Natural killer cell treated with Interleukin-12 subunit alpha and Interleukin-12 subunit beta and Interleukin-15 and Interleukin-18, amount 100 ng/mL, for 72 hours (primary cell): Measurements from ENCODE around the gene SH3TC2. TPM values are rescaled to one million over a fixed set of nuclear protein-coding genes. Genes with fewer than 3 reads are reported as not detected.
A peak's percentile ranks its signal among the peaks of the same experiment; 100 is the strongest.

Experiments
- ATAC-seq, 2 donors: fragments of 150-1000 bp; cut with Tn5 transposase in 1 of 2; sonication (Bioruptor Pico), chemical (Tn5 transposase) in 1 of 2; 2 replicates each; pipeline ENCODE4 v1.10.0; 2021
- DNase-seq: peaks from one replicate; pipeline ENCODE4 v3.0.0; 2022; ENCODE audit warnings: low spot score
- H3K27ac Mint-ChIP-seq, 2 donors: 1 replicate in 1 of 2; 2 replicates in 1 of 2; pipeline ENCODE4 v1.8.0; 2022; ENCODE audit warnings: mixed read lengths in 2 of 2, mild to moderate bottlenecking in 1 of 2, moderate library complexity in 1 of 2
- H3K27me3 Mint-ChIP-seq, 2 donors: 1 replicate in 1 of 2; 2 replicates in 1 of 2; pipeline ENCODE4 v1.8.0; 2022; ENCODE audit warnings: mixed read lengths in 2 of 2
- H3K36me3 Mint-ChIP-seq: one replicate; pipeline ENCODE4 v1.8.0; 2022; ENCODE audit warnings: mixed read lengths
- H3K4me1 Mint-ChIP-seq, 2 donors: 1 replicate in 1 of 2; 2 replicates in 1 of 2; pipeline ENCODE4 v1.8.0; 2022; ENCODE audit warnings: low read depth in 2 of 2, mixed read lengths in 2 of 2, mild to moderate bottlenecking in 1 of 2
- H3K4me3 Mint-ChIP-seq: one replicate; pipeline ENCODE4 v1.8.0; 2022; ENCODE audit warnings: mixed read lengths
- H3K9me3 Mint-ChIP-seq: 2 replicates; pipeline ENCODE4 v1.8.0; 2022; ENCODE audit warnings: mixed read lengths
- total RNA-seq, 2 donors: library from RNA; stranded (reverse); gene quantifications; one replicate each; pipeline ENCODE4 v1.2.3, GENCODE V29; 2022

SH3TC2 gene
- total RNA-seq, 2 donors from 2014 or later = not detected

DNA sequence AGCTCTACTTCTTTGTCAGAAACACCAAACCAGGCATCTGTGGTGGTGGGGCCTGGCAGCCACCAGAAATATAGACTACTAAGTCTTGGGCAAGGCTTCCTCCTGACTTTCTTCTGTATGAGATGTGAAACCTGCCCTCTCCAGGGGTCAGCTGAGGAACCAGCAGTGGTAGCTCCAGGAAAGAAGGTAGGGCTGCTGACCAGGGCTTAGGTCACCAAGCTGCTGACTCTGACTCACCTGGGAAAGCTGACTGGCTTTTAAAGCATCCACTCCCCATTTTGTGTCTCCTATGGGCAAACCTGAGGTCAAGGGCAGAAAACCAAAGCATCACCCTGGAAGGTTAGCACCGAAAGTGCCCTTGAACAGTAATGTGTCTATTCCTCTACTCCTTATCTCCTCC is 10.4 kb upstream of the SH3TC2 start:
- Mint-ChIP-seq H3K27ac (no peak overlapping the region), H3K36me3 (peaks cover 7% of the 10 kb centered on the region), H3K4me1 (no peaks in the 10 kb centered on the region), H3K4me3 (no peak overlapping the region), H3K9me3 (peaks cover 5% of the 10 kb centered on the region), H3K27me3 (peaks cover 7 to 21% of the 10 kb centered on the region in 2 donors)
- ATAC-seq = no peak
- DNase-seq = no peak

DNA sequence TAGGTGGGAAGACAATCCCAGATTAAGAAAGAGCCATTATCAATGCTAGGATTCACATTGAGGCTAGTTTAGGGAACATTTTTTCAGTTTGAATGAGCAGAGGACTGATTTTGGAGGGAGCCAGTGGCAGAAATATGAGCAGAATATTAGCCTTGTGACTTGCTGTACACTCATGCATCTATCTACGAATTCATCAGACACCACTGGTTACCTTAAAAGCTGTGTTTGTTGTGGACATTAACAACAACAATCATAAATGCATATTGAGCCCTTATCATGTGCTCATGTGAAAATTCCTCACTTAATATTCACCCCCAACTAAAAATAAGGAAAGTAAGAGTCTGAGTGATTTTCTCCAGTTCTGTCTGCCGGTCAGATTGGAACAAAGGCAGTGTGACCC is 9.9 kb upstream of the SH3TC2 start:
- H3K27ac Mint-ChIP-seq = no peak overlapping the region
- peaks cover 5% of the 10 kb centered on the region for H3K9me3 Mint-ChIP-seq
- ATAC-seq = no peak
- peaks cover 7 to 21% of the 10 kb centered on the region in 2 donors for H3K27me3 Mint-ChIP-seq
- DNase-seq = no peak
- H3K4me1 Mint-ChIP-seq = no peaks in the 10 kb centered on the region
- H3K4me3 Mint-ChIP-seq = no peak overlapping the region
- peaks cover 7% of the 10 kb centered on the region for H3K36me3 Mint-ChIP-seq

DNA sequence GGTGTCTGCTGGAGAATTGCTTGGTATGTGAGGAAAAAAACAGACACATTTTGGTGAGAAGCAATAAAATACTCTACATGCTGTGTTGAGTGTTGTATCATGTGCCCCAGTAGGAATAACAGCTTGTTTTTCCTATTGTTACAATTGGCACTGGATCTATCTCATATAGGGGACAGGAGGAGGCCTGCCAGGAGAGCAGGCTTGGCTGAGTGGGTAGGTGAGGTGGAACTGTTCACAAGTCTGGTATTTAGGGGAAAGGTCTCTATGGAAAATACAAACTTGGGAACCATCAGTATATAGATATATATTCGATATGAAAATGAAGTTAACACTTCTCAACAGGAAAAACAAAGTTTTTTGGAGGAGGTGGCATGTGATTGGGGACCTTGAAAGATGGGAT is 9.5 kb upstream of the SH3TC2 start:
- H3K36me3 Mint-ChIP-seq = peaks cover 7% of the 10 kb centered on the region

DNA sequence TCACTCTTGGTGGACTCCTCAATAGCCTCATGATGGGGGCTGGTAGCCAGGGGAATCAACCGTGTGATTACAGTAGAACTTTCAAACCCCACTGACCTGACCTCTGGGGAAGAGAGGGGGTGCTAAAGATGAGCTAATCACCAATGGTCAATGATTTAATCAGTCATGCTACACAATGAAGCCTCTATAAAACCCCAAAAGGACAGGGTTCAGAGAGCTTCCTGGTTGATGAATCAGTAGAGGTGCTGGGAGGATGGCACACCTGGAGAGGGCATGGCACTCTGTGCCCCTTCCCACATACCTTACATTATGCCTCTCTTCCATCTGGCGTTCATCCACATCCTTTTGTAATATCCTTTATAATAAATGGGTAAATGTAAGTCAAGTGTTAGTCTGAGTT is 8.9 kb upstream of the SH3TC2 start:
- no peak for DNase-seq

More for the DNA sequence above, 9.5 kb upstream of the SH3TC2 start:
- Mint-ChIP-seq H3K4me3 (no peak overlapping the region), H3K9me3 (peaks cover 5% of the 10 kb centered on the region), H3K4me1 (no peaks in the 10 kb centered on the region), H3K27ac (no peak overlapping the region), H3K27me3 (peaks cover 7 to 21% of the 10 kb centered on the region in 2 donors)
- no peak for ATAC-seq
- no peak for DNase-seq

DNA sequence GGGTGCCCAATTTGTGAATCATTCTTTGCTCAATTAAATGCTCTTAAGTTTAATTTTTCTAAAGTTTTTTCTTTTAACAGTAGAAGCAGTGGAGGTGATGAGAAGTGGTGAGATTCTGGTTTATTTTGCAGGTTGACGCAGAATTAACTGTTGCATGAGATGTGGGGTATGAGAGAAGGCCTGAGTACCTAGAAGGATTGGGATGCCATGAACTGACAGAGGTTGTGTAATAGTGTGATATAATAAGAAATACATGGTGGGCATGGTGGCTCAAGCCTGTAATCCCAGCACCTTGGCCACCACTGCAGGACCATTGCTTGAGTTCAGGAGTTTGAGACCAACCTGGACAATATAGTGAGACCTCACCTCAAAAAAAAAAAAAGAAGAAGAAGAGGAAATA is 8.4 kb upstream of the SH3TC2 start:
- H3K4me1 Mint-ChIP-seq = no peaks in the 10 kb centered on the region
- peaks cover 6% of the 10 kb centered on the region for H3K36me3 Mint-ChIP-seq
- ATAC-seq (no peak), DNase-seq (no peak)
- H3K9me3 Mint-ChIP-seq = peaks cover 5% of the 10 kb centered on the region
- H3K27me3 Mint-ChIP-seq = peaks cover 7 to 19% of the 10 kb centered on the region in 2 donors
- no peak overlapping the region for H3K4me3 Mint-ChIP-seq
- H3K27ac Mint-ChIP-seq = no peak overlapping the region

More for the DNA sequence above, 8.9 kb upstream of the SH3TC2 start:
- Mint-ChIP-seq H3K4me3 (no peak overlapping the region), H3K36me3 (peaks cover 7% of the 10 kb centered on the region), H3K9me3 (peaks cover 5% of the 10 kb centered on the region), H3K4me1 (no peaks in the 10 kb centered on the region), H3K27me3 (peaks cover 7 to 21% of the 10 kb centered on the region in 2 donors), H3K27ac (no peak overlapping the region)
- no peak for ATAC-seq

DNA sequence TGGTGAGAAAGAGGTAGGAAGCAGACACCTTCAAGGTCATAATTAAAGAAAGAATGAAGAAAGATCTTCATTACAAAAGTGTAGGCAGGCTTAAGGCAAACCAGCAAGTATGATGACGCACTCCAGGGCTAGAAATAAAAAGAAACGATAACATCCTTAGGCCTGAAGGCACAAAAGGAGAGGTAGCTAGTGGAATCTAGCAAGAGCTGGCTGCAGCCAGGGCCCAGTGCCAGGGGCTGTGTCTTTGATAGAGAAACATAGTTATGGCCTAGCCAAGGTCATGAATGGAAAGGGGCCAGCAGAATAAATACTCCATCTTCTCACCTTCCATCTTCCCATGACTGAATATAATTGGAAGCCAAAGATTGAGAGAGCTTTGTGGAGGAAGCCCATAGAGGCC is 6.8 kb upstream of the SH3TC2 start:
- H3K27me3 Mint-ChIP-seq = peaks cover 3 to 13% of the 10 kb centered on the region in 2 donors
- no peaks in the 10 kb centered on the region for H3K9me3 Mint-ChIP-seq
- no peak overlapping the region for H3K4me3 Mint-ChIP-seq
- H3K4me1 Mint-ChIP-seq = no peaks in the 10 kb centered on the region
- H3K27ac Mint-ChIP-seq = no peak overlapping the region
- DNase-seq = no peak
- H3K36me3 Mint-ChIP-seq = no peaks in the 10 kb centered on the region
- ATAC-seq = no peak

DNA sequence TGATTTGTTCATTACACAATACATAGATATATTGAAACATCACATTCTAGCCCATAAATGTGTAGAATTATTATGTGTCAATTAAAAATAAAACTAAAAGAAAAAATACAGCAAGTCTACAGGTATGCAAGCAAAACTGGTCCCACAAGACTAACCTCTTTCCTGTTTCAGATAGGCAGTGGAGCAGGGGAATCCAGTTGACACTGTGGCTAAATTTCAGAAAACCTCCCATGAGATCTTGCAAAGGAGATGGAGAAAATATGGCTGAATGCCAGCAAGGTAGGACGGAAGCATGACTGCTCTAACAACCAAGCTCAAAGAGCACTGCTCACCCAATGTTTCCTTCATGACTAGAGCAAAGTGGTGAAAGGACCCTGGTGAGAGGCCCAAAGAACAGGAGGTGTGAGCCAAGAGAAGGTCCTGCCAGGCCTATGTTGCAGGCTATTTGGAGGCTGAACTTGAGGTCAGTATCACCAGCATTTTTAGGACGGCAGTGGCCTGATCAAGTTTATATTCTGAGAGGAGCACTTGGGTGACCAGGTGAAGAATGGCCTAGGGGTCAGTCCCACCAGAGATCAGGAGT is 1.1 kb upstream of the SH3TC2 start:
- H3K4me1 Mint-ChIP-seq = no peaks in the 10 kb centered on the region
- H3K27ac Mint-ChIP-seq = no peak overlapping the region
- no peaks in the 10 kb centered on the region for H3K9me3 Mint-ChIP-seq
- ATAC-seq = no peak
- H3K36me3 Mint-ChIP-seq = no peaks in the 10 kb centered on the region
- H3K4me3 Mint-ChIP-seq = no peak overlapping the region
- DNase-seq = no peak
- peaks cover 0 to 10% of the 10 kb centered on the region in 2 donors for H3K27me3 Mint-ChIP-seq

DNA sequence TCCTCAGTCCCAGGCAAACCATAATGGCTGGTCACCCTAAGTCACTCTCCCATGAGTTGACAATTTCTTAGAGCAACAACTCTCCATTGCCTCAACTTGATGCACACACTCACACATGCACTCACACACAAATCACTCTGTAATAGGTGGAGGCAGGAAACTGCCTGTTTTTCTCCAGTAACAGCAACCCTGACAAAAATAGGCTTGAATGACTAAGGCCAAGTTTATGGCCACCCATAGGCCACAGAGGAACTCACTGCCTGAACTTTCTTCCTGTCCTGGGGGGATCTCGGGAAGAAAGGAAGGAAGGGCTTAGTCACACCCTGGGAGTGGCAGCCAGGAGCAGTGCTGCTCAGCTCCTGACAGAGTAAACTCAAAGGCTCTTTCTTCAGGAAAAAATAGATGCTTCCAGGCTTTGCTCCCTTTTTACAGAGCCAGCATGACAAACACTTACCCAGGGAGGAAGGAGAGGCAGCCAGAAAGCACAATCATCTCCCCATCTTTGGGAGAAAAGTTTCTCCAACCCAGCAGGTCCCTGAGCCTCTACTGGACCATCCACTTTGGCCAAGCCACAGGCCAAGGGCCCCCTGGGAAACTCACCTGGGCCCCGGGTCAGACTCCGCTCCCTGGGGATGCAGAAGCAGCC is 368 bp downstream of the SH3TC2 start:
- ATAC-seq (no peak), DNase-seq (no peak)
- Mint-ChIP-seq H3K9me3 (no peaks in the 10 kb centered on the region), H3K4me1 (no peaks in the 10 kb centered on the region), H3K36me3 (no peaks in the 10 kb centered on the region), H3K27ac (no peak overlapping the region), H3K27me3 (peaks cover 0 to 18% of the 10 kb centered on the region in 2 donors), H3K4me3 (no peak overlapping the region)

DNA sequence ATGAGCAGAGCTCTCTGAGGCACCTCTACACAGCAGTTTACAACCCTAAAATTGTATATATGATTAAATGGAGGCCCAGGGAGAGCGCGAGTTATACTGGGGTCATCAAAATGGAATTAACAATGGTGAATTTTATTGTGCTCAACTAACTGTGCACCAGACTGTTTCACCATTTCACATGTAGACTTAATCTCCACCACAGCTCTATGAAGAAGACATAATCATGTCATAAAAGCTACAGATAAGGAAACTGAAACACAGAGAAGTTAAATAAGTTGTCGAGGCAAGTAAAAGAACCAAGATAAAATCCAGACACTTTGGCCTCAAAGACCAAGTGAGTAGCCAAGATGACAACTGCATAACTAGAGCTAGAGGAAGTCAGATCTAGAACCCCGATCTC is 1.5 kb downstream of the SH3TC2 start:
- Mint-ChIP-seq H3K36me3 (no peaks in the 10 kb centered on the region), H3K27me3 (peaks cover 0 to 22% of the 10 kb centered on the region in 2 donors), H3K4me1 (no peaks in the 10 kb centered on the region), H3K27ac (no peak overlapping the region), H3K4me3 (no peak overlapping the region), H3K9me3 (no peaks in the 10 kb centered on the region)
- ATAC-seq (no peak), DNase-seq (no peak)

DNA sequence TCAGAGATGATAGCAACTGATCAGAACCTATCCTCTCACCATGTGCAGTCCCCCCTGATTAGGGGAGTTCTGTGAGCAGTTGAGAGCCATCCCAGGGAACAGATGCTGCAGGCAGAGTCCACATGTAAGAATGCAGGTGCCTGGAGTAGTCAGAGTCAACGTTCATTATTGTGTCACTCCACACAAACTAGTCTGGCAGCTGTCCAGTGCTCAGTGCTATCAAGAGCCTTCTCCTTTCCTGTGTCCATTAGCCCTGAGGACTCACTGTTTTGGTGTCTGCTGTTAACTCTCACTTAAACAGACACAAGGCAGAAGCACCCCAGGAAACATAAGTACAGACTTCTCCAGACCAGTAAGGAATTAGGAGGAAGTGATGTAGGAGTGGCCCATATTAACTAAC is 2.5 kb downstream of the SH3TC2 start:
- ATAC-seq = no peak
- H3K4me1 Mint-ChIP-seq = no peaks in the 10 kb centered on the region
- H3K4me3 Mint-ChIP-seq = no peak overlapping the region
- no peaks in the 10 kb centered on the region for H3K9me3 Mint-ChIP-seq
- H3K36me3 Mint-ChIP-seq = no peaks in the 10 kb centered on the region
- H3K27me3 Mint-ChIP-seq = peaks cover 0 to 22% of the 10 kb centered on the region in 2 donors
- DNase-seq = no peak
- H3K27ac Mint-ChIP-seq = no peak overlapping the region

DNA sequence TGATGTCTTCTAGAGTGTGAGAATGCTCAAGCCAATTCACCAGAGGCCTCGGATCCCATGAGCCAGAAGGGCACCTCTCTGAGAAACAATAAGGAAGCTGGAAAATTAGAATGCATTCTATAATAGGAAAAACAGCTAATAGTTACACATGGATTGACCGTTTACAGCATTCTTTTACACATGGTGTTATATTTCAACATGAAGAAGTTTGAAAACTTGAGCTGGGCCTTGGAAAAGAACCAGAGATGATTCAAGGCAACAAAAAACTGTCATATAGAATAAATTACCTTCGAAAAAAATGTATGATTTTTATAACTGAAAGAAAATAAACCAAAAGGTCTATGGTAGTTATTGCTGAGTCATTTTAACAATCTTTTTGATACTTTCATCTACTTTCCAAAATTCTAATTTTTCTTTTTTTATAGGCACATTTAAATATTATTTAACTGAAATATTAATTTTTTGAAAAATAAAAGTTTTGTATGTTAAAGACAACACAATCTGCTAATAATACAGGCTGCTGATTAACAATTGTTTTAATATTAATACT is 6.2 kb downstream of the SH3TC2 start:
- H3K4me1 Mint-ChIP-seq = no peaks in the 10 kb centered on the region
- H3K9me3 Mint-ChIP-seq = no peaks in the 10 kb centered on the region
- no peaks in the 10 kb centered on the region for H3K36me3 Mint-ChIP-seq
- ATAC-seq (no peak), DNase-seq (no peak)
- H3K27me3 Mint-ChIP-seq = peaks cover 0 to 22% of the 10 kb centered on the region in 2 donors
- H3K4me3 Mint-ChIP-seq = no peak overlapping the region
- H3K27ac Mint-ChIP-seq = no peak overlapping the region

DNA sequence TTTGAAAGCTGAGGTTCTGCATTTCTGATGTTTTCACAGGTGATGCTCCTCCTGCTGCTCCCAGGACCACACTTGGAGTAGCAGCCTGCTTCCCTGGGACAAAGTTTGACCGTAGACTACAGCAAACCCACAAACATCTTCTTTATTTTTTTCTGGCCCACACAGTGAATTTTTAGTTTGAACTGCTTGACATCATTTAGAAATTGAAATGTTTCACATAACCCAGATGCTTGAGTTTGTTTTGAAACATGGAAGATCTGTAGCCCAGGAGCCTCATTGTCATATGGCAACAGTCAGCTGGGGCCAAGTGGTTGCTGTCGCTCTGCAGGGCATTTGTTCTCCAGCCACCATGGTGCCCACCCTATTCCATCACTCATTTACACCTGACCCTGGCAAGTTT is 8.4 kb downstream of the SH3TC2 start:
- Mint-ChIP-seq H3K4me3 (no peak overlapping the region), H3K36me3 (no peaks in the 10 kb centered on the region), H3K9me3 (no peaks in the 10 kb centered on the region), H3K27me3 (peaks cover 0 to 13% of the 10 kb centered on the region in 2 donors), H3K4me1 (no peaks in the 10 kb centered on the region), H3K27ac (no peak overlapping the region)
- DNase-seq (no peak), ATAC-seq (no peak)

DNA sequence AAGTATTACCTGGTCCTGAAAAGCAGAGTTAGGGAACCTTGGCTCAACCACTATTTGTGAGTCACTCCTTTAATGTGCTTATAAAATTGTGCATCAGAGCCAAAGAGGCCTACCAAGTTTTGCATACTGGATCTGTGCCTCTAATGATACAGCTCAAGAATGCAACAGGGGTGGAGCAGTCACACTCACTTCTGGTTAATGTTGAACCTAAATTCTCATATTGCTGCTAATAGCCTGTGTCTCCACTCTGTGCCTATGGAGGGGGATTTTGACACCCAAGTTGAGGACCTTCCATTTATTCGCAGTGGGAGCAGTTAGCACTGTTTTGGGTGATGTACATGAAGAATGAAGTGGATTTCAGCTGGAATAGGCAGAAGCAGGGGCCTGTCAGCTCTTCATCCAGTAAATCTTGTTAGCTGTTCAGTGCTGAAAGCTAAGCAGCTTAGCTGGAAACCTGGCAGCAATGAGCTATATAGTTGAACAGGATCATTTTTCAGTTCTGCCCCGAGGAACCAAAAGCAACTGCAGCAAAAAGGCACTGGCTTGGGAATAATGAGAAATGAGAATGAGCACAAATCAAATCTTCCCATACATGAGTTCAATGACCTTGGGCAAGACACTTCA is 9.7 kb downstream of the SH3TC2 start:
- H3K4me1 Mint-ChIP-seq = no peaks in the 10 kb centered on the region

DNA sequence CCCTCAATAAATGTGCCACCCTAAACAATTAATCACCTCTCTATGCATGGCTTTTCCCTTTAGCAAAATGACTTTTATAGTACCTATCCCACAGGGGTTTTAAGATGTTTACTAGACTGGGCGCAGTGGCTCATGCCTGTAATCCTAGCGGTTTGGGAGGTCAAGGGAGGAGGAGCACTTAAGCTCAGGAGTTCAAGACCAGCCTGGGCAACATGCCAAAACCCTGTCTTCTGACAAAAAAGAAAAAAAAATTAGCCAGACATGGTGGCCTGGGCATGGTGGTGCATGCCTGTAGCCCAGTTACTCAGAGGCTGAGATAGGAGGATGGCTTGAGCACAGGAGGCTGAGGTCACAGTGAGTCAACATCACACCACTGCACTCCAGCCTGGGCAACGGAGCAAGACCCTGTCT is 13.5 kb downstream of the SH3TC2 start:
- no peaks in the 10 kb centered on the region for H3K9me3 Mint-ChIP-seq
- H3K4me3 Mint-ChIP-seq = no peak overlapping the region
- no peaks in the 10 kb centered on the region for H3K36me3 Mint-ChIP-seq
- no peaks in the 10 kb centered on the region for H3K27me3 Mint-ChIP-seq
- ATAC-seq (peak in 1 of 2 donors; percentile 55), DNase-seq (no peak)
- no peak overlapping the region for H3K27ac Mint-ChIP-seq
- no peaks in the 10 kb centered on the region for H3K4me1 Mint-ChIP-seq

More for the DNA sequence above, 9.7 kb downstream of the SH3TC2 start:
- no peaks in the 10 kb centered on the region for H3K36me3 Mint-ChIP-seq
- no peak for ATAC-seq
- H3K27me3 Mint-ChIP-seq = peaks cover 0 to 6% of the 10 kb centered on the region in 2 donors
- H3K4me3 Mint-ChIP-seq = no peak overlapping the region
- H3K27ac Mint-ChIP-seq = no peak overlapping the region
- H3K9me3 Mint-ChIP-seq = no peaks in the 10 kb centered on the region
- DNase-seq = no peak
